ENCODE measurements around the gene SCUBE1.

The SCUBE1 gene

GRCh38 chr22:43325176-43325575 is 18.0 kb downstream of the SCUBE1 start:
- TF ChIP-seq, protein P1, sequence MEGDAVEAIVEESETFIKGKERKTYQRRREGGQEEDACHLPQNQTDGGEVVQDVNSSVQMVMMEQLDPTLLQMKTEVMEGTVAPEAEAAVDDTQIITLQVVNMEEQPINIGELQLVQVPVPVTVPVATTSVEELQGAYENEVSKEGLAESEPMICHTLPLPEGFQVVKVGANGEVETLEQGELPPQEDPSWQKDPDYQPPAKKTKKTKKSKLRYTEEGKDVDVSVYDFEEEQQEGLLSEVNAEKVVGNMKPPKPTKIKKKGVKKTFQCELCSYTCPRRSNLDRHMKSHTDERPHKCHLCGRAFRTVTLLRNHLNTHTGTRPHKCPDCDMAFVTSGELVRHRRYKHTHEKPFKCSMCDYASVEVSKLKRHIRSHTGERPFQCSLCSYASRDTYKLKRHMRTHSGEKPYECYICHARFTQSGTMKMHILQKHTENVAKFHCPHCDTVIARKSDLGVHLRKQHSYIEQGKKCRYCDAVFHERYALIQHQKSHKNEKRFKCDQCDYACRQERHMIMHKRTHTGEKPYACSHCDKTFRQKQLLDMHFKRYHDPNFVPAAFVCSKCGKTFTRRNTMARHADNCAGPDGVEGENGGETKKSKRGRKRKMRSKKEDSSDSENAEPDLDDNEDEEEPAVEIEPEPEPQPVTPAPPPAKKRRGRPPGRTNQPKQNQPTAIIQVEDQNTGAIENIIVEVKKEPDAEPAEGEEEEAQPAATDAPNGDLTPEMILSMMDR (conservative IDR thresholded peaks at IDR 0.05; ENCODE audit: low read depth): no peak
- no peak overlapping the region for H3K27ac ChIP-seq
- ChIA-PET POLR2A (ENCODE audit: low non-redundant PET) (no interaction called here), CTCF (no interaction called here)
- DNase-seq (ENCODE audit: low spot score): no peak

- CTCF ChIA-PET: no interaction called here
- no peak overlapping the region for H3K27ac ChIP-seq
- POLR2A ChIA-PET (ENCODE audit: low non-redundant PET): no interaction called here
- TF ChIP-seq, protein P1 (conservative IDR thresholded peaks at IDR 0.05; ENCODE audit: low read depth): no peak
- DNase-seq (ENCODE audit: low spot score): no peak
Observed at GRCh38 chr22:43320943-43321900, 21.9 kb downstream of the SCUBE1 start.

GRCh38 chr22:43319661-43320486 is 23.3 kb downstream of the SCUBE1 start:
- ChIA-PET POLR2A (ENCODE audit: low non-redundant PET) (no interaction called here), CTCF (no interaction called here)
- TF ChIP-seq, protein P1 (conservative IDR thresholded peaks at IDR 0.05; ENCODE audit: low read depth): no peak
- no peak overlapping the region for H3K27ac ChIP-seq
- no peak for DNase-seq (ENCODE audit: low spot score)

DNA sequence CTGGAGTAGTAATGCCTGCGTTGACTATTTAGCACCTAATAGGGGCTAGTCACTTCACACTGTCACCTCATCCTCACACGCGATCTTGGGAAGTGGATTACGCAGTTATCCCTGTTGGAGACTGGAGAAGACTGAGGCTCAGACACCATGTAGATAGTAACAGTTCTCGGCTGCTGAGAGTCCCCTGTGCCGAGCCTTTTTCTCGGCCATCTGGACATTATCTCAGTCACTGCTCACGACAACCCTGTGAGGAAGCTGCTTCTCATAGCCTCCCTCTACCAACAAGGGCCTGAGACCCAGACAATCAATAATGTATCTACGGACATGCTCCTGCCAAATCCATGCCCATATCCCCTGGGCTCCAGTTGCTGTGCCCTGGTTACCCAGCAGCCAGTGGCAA is 25.9 kb downstream of the SCUBE1 start:
- POLR2A ChIA-PET (ENCODE audit: low non-redundant PET): no interaction called here
- no peak for DNase-seq (ENCODE audit: low spot score)
- H3K27ac ChIP-seq: no peak overlapping the region
- TF ChIP-seq, protein P1 (conservative IDR thresholded peaks at IDR 0.05; ENCODE audit: low read depth): no peak
- CTCF ChIA-PET: no interaction called here

- ChIA-PET POLR2A (ENCODE audit: low non-redundant PET) (no interaction called here), CTCF (no interaction called here)
- H3K27ac ChIP-seq: no peak overlapping the region
- DNase-seq (ENCODE audit: low spot score): no peak
- TF ChIP-seq, protein P1 (conservative IDR thresholded peaks at IDR 0.05; ENCODE audit: low read depth): no peak
Observed at GRCh38 chr22:43315687-43316217, 27.4 kb downstream of the SCUBE1 start.

GRCh38 chr22:43314611-43315010 is 28.6 kb downstream of the SCUBE1 start:
- H3K27ac ChIP-seq: no peak overlapping the region
- TF ChIP-seq, protein P1 (conservative IDR thresholded peaks at IDR 0.05; ENCODE audit: low read depth): no peak
- DNase-seq (ENCODE audit: low spot score): no peak
- CTCF ChIA-PET: interaction anchor here (0.8 kb wide), 1 partner anchor 32 kb away, joined by 4 read pairs; no protein-coding TSS in a partner anchor
- POLR2A ChIA-PET (ENCODE audit: low non-redundant PET): no interaction called here
